Suppressor macrophage treated with lipopolysaccharide for 4 hours (primary cell): ENCODE data around the gene FRAT2.
"Not testable (repeated sequence)": the region's sequence is repeated elsewhere in the genome, so short reads cannot be mapped to it uniquely, and the experiment has no call there.

ENCODE experiments used
- DNase-seq: peaks from one replicate; pipeline ENCODE4 v3.0.0-alpha.2; 2020

Gene FRAT2

DNA sequence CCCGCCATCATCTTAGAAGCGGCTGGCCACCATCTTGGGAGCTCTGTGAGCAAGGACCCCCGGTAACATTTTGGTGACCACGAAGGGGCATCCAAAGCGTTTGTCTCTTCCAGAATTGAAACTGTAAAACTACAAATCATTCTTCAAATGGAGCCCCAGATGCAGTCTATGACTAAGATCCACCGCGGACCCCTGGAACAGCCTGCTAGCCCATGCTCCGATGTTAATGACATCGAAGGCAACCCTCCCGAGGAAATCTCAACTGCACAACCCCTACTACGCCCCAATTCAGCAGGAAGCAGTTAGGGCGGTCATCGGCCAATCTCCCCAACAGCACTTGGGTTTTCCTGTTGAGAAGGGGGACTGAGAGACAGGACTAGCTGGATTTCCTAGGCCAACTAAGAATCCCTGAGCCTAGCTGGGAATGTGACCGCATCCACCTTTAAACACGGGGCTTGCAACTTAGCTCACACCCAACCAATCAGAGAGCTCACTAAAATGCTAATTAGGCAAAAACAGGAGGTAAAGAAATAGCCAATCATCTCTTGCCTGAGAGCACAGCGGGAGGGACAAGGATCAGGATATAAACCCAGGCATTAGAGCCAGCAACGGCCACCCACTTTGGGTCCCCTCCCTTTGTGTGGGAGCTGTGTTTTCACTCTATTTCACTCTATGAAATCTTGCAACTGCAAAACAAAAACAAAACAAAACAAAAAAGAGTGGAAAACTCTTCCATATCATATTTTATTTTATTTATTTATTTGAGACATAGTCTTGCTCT lies 43.8 kb downstream of the FRAT2 start:
- DNase-seq: not testable (repeated sequence)

DNA sequence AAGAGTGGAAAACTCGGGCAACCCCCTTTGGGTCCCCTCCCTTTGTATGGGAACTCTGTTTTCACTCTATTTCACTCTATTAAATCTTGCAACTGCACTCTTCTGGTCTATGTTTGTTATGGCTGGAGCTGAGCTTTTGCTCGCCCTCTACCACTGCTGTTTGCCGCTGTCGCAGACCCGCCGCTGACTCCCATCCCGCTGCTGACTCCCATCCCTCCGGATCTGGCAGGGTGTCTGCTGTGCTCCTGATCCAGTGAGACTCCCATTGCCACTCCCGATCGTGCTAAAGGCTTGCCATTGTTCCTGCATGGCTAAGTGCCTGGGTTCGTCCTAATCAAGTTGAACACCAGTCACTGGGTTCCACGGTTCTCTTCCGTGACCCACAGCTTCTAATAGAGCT lies 44.5 kb downstream of the FRAT2 start:
- DNase-seq: not testable (repeated sequence)
